Measurements from ENCODE around the gene DUS3L. TPM values are rescaled to one million over a fixed set of nuclear protein-coding genes. Genes with fewer than 3 reads are reported as not detected.
A peak's percentile ranks its signal among the peaks of the same experiment; 100 is the strongest.

DUS3L gene
- 10 to 100 TPM; 21.2 to 42.5 (median 33.4) TPM for polyA plus RNA-seq

- Mint-ChIP-seq H3K4me3 (peak within 1 kb of the TSS; percentile 98 to 100 (median 99)), H3K27me3 (ENCODE audit: low read depth in 3 of 3) (peaks cover 12 to 19% (median 14%) of the 10 kb centered on the region in 3 donors), H3K4me1 (peaks cover 15% of the 10 kb centered on the region in 2 donors), H3K27ac (peak within 1 kb of the TSS; percentile 100), H3K9me3 (no peaks in the 10 kb centered on the region), H3K36me3 (peaks cover 10 to 14% (median 13%) of the 10 kb centered on the region in 3 donors)
- peak; percentile 94 to 95 (median 95) for DNase-seq
Measured at GRCh38 chr19:5790559-5791520, at the start of gene DUS3L. Gene DUS3L (minus strand): TSS chr19:5791163. CDS start chr19:5791141, 22 bp downstream.

- Mint-ChIP-seq H3K9me3 (no peaks in the 10 kb centered on the region), H3K27ac (no peak within 1 kb of the TSS), H3K36me3 (no peaks in the 10 kb centered on the region), H3K4me3 (no peak within 1 kb of the TSS), H3K27me3 (ENCODE audit: low read depth in 3 of 3) (peaks cover 0 to 3% (median 0%) of the 10 kb centered on the region in 3 donors), H3K4me1 (peaks cover 0 to 1% of the 10 kb centered on the region in 2 donors)
- no peak for DNase-seq
Measured at GRCh38 chr19:5839065-5840017, 48.4 kb upstream of the DUS3L start, which contains the start of gene FUT6. Gene FUT6 (minus strand): TSS chr19:5839702. CDS start chr19:5832567, 7,135 bp downstream.

- peaks cover 0 to 1% of the 10 kb centered on the region in 2 donors for H3K4me1 Mint-ChIP-seq
- peaks cover 0 to 3% (median 3%) of the 10 kb centered on the region in 3 donors for H3K27me3 Mint-ChIP-seq (ENCODE audit: low read depth in 3 of 3)
- no peaks in the 10 kb centered on the region for H3K9me3 Mint-ChIP-seq
- H3K36me3 Mint-ChIP-seq = no peaks in the 10 kb centered on the region
- no peak for DNase-seq
- H3K4me3 Mint-ChIP-seq = no peak overlapping the region
- H3K27ac Mint-ChIP-seq = no peak overlapping the region
Measured at GRCh38 chr19:5838353-5839064, 47.5 kb upstream of the DUS3L start.

GRCh38 chr19:5837761-5838352, 46.9 kb upstream of the DUS3L start:
- H3K9me3 Mint-ChIP-seq = no peaks in the 10 kb centered on the region
- H3K27ac Mint-ChIP-seq = no peak overlapping the region
- DNase-seq = no peak
- H3K27me3 Mint-ChIP-seq (ENCODE audit: low read depth in 3 of 3) = peaks cover 0 to 5% (median 3%) of the 10 kb centered on the region in 3 donors
- no peak overlapping the region for H3K4me3 Mint-ChIP-seq
- no peaks in the 10 kb centered on the region for H3K36me3 Mint-ChIP-seq
- peaks cover 0 to 1% of the 10 kb centered on the region in 2 donors for H3K4me1 Mint-ChIP-seq

- Mint-ChIP-seq H3K27me3 (ENCODE audit: low read depth in 3 of 3) (peaks cover 5 to 11% (median 11%) of the 10 kb centered on the region in 3 donors), H3K9me3 (no peaks in the 10 kb centered on the region), H3K36me3 (no peaks in the 10 kb centered on the region), H3K4me3 (no peak overlapping the region), H3K4me1 (peaks cover 0 to 11% of the 10 kb centered on the region in 2 donors), H3K27ac (no peak overlapping the region)
- no peak for DNase-seq
Measured at GRCh38 chr19:5832527-5833216, 41.7 kb upstream of the DUS3L start.

GRCh38 chr19:5832061-5832460, 41.1 kb upstream of the DUS3L start:
- Mint-ChIP-seq H3K36me3 (no peaks in the 10 kb centered on the region), H3K27ac (no peak overlapping the region), H3K4me1 (peaks cover 3 to 14% of the 10 kb centered on the region in 2 donors), H3K27me3 (ENCODE audit: low read depth in 3 of 3) (peaks cover 5 to 14% (median 14%) of the 10 kb centered on the region in 3 donors), H3K4me3 (no peak overlapping the region), H3K9me3 (no peaks in the 10 kb centered on the region)
- no peak for DNase-seq

- Mint-ChIP-seq H3K4me3 (no peak overlapping the region), H3K36me3 (no peaks in the 10 kb centered on the region), H3K4me1 (peaks cover 5 to 19% of the 10 kb centered on the region in 2 donors), H3K27ac (no peak overlapping the region), H3K9me3 (no peaks in the 10 kb centered on the region), H3K27me3 (ENCODE audit: low read depth in 3 of 3) (peaks cover 5 to 16% (median 16%) of the 10 kb centered on the region in 3 donors)
- no peak for DNase-seq
Measured at GRCh38 chr19:5831159-5831558, 40.2 kb upstream of the DUS3L start.

- Mint-ChIP-seq H3K36me3 (no peaks in the 10 kb centered on the region), H3K27ac (peak overlapping the region in 2 of 6 donors; percentile 37 to 76), H3K4me1 (peaks cover 5 to 21% of the 10 kb centered on the region in 2 donors), H3K27me3 (ENCODE audit: low read depth in 3 of 3) (peaks cover 5 to 17% (median 16%) of the 10 kb centered on the region in 3 donors), H3K9me3 (peaks cover 0 to 1% (median 0%) of the 10 kb centered on the region in 6 donors), H3K4me3 (peak overlapping the region in 4 of 5 donors; percentile 15 to 57 (median 37))
- no peak for DNase-seq
Measured at GRCh38 chr19:5829567-5830310, 38.8 kb upstream of the DUS3L start.

GRCh38 chr19:5828661-5829566, 38.0 kb upstream of the DUS3L start:
- Mint-ChIP-seq H3K27ac (peak overlapping the region; percentile 87 to 98 (median 92)), H3K36me3 (no peaks in the 10 kb centered on the region), H3K27me3 (ENCODE audit: low read depth in 3 of 3) (peaks cover 5 to 18% (median 15%) of the 10 kb centered on the region in 3 donors), H3K9me3 (peaks cover 0 to 1% (median 0%) of the 10 kb centered on the region in 6 donors), H3K4me3 (peak overlapping the region; percentile 89 to 97 (median 93)), H3K4me1 (peaks cover 5 to 21% of the 10 kb centered on the region in 2 donors)
- no peak for DNase-seq

GRCh38 chr19:5827891-5828660, 37.1 kb upstream of the DUS3L start:
- Mint-ChIP-seq H3K27me3 (ENCODE audit: low read depth in 3 of 3) (peaks cover 5 to 15% (median 13%) of the 10 kb centered on the region in 3 donors), H3K9me3 (peaks cover 0 to 1% (median 0%) of the 10 kb centered on the region in 6 donors), H3K27ac (peak overlapping the region; percentile 87 to 98 (median 92)), H3K36me3 (no peaks in the 10 kb centered on the region), H3K4me3 (peak overlapping the region; percentile 89 to 97 (median 93)), H3K4me1 (peaks cover 5 to 21% of the 10 kb centered on the region in 2 donors)
- DNase-seq = peak; percentile 95 to 96 (median 96)

All from immature natural killer cell (primary cell).